GM19193 (cell line): ENCODE results near the gene PTP4A1.

ENCODE experiments used
- POLR2A ChIP-seq: IDR thresholded peaks from 4 replicates; pipeline ENCODE4 v1.6.1; 2011; ENCODE audit not compliant: insufficient read depth, insufficient read length; ENCODE audit errors: extremely low read depth

PTP4A1 gene

DNA sequence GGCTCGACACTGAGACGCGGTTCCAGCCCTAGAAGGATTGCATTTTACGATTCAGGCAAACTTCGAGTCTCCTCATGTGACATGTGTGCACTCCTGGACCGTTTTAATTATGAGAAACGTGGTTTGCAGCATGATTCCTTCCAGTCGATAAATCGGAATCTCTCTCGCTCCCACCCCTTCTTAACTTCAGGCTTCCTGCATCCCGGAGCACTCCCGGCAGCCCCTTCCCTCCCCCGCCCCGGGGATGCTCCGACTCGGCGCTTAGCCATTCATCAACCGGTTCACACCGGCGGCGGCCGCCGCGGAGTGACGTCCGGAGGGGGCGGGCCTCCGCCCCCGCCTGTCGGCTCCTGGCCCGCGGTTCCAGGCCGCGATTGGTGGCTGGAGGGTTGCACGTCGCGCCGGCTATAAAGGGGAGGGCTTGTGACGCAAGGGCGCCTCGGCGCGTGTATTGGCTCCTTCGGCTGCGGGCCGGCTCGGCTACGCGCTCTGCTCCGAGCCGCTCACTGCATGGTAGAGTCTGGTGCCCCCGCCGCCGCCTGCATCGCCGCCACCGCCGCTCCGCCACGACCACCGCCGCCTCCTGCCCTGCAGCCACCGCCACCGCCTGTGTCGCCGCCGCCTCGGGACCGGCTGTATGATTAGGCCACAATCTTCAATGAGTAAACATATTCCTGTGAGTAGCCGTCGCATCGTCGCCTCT, at the start of gene PTP4A1, which contains the start of gene LOC128125822:
Gene PTP4A1 (plus strand): TSS at position 437 of the 703 bp plus-strand sequence. CDS start 4,401 bp downstream, outside the sequence.
Gene LOC128125822 (plus strand): TSS at position 437 of the 703 bp plus-strand sequence.
- TF ChIP-seq POLR2A: peak; percentile 96

DNA sequence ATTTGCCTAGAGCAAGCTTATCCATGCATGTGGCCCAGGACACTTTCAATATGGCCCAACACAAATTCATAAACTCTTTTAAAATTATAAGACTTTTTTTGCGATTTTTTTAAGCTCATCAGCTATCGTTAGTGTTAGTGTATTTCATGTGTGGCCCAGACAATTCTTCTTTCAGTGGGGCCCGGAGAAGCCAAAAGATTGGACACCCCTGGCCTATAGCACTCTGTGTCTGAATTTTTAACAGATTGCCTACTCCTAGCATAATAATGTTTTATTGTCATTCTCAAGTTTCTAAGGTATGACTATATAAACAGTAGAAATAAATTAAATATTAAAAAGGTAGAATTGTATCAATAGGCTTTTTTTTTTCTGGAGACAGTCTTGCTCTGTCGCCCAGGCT, 48.6 kb upstream of the PTP4A1 start:
- TF ChIP-seq POLR2A: no peak

DNA sequence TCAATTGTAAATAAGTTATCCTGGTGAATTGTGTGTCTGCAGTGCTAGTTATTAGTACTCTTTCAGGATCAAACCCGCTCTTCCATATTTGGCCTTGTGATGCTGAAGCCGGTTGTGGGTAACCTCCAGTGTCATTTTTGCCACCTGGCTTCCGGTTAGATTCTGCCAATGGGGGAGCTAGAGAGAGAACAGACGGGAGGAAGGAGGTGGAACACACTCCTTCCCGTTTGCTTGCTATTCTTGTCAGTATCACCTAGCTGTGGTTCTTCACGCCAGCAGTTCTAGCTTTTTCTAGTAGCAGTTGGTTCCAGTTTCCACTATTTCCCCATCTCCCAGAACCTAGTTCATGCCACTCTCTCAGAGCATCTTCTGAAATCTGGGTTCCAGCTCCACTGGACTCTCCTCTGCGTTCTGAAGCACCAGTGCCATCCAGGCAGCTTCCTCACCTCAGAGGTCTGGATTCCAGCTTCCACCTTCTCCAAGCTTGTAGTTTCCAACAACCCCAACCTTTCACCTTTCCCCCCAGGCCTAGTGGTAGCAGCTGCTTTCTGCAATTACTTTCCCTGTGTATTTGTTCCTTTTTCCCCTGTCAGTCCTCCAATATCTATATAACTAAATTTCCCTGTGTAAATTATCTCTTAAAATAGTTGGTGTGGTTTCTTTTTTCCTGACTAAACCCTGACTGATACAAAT, 46.9 kb upstream of the PTP4A1 start:
- no peak for TF ChIP-seq POLR2A

GRCh38 chr6:63526931-63527330, 45.3 kb upstream of the PTP4A1 start:
- no peak for TF ChIP-seq POLR2A

DNA sequence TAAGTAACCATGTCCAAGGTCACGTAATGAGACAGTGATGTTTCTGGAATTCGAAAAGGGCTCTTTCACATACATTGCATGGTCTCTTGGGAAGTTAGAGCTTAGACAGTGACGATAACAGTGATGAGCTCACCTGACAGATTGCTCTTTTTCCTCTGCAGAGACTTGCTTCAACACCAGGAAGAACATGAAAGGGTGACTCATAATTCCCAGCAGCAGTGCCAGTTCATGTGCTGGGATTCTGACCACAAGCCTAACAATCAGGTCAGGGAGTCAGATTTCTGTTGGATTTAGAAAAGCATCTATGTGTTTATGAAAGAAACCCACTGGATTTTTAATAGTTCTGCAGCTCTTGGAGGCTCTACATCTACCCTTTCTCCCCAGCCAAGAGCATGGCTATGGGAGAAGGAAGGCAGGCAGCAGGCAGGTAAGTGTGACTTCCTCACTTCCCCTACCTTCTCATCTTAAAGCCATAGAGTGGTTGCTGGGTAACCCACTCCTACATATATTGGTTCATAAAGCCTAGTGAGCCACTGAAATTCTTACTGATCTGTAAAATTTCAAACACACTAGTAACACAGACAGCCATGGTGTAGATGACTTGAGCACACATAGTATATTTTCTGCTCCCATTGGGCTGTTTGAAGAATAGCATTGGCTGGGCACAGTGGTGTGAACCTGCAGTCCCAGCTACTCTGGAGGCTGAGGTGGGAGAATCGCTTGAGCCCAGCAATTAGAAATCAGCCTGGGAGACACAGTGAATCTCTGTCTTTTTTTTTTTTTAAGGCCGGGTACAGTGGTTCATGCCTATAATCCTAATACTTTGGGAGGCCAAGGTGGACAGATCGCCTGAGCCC, 44.4 kb upstream of the PTP4A1 start:
- no peak for TF ChIP-seq POLR2A

- no peak for TF ChIP-seq POLR2A
These were observed 42.8 kb upstream of the PTP4A1 start for GRCh38 chr6:63529498-63529897.

- TF ChIP-seq POLR2A: no peak
These were observed 42.1 kb upstream of the PTP4A1 start for GRCh38 chr6:63530182-63530581.

- TF ChIP-seq POLR2A: no peak
These were observed 41.3 kb upstream of the PTP4A1 start for GRCh38 chr6:63530991-63531390.

DNA sequence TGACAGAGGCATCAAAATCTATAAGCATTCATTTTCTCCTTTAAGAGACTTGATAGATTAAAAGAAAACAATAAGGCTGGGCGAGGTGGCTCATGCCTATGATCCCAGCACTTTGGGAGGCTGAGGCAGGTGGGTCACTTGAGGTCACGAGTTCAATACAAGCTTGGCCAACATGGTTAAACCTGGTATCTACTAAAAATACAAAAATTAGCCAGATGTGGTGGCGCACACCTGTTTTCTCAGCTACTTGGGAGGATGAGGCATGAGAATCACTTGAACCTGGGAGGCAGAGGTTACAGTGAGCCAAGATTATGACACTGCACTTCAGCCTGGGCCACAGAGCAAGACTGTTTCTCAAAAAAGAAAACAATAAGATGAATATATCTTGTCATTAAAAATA, 39.3 kb upstream of the PTP4A1 start:
- no peak for TF ChIP-seq POLR2A

GRCh38 chr6:63533952-63534351, 38.3 kb upstream of the PTP4A1 start:
- TF ChIP-seq POLR2A: no peak

GRCh38 chr6:63537201-63537958, 34.9 kb upstream of the PTP4A1 start:
- TF ChIP-seq POLR2A: no peak

DNA sequence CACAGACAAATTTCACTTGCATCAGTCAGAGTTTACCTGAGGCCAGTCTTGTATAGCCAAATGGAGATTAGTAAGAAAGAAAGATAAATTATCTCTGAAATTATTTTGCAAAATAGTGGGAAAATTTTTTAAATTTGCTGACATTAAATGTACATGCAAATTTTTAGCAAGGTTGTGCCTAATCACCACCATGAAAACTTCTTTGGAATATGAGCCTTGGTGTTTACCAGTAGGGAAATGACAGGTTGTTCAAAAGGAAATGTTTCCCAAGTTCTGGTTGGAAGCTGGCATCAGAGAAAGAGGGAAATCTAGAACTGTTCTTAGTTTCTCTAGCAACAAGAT, 34.4 kb upstream of the PTP4A1 start:
- no peak for TF ChIP-seq POLR2A

GRCh38 chr6:63538550-63538949, 33.7 kb upstream of the PTP4A1 start:
- no peak for TF ChIP-seq POLR2A

GRCh38 chr6:63543001-63543400, 29.3 kb upstream of the PTP4A1 start:
- TF ChIP-seq POLR2A: no peak

- no peak for TF ChIP-seq POLR2A
These were observed 28.3 kb upstream of the PTP4A1 start for GRCh38 chr6:63543982-63544381.
